HepG2 (cell line): Measurements from ENCODE around the gene TTC9. TPM values are rescaled to one million over a fixed set of nuclear protein-coding genes. Genes with fewer than 3 reads are reported as not detected.

Experiments used
- ATAC-seq: fragments of 200-7000 bp; cut with Tn5 transposase; 3 replicates; pipeline ENCODE4 v1.9.1; 2020; ENCODE audit warnings: mild to moderate bottlenecking, moderate library complexity
- BruUV-seq: library from RNA; stranded (reverse); fragments of 400-500 nt; replicated peaks from 2 replicates; lab custom pipeline; 2021; lab: Mats Ljungman, UMichigan
- CTCF ChIA-PET: fragments of 300-600 bp; formaldehyde crosslinking; extraction: SDS; loops from one replicate; lab custom pipeline; 2021; ENCODE audit warnings: low total read pairs, inconsistent platforms, low intra/inter-chr PET ratio; lab: Yijun Ruan, JAX
- POLR2A ChIA-PET: fragments of 350-600 bp; sonication (Branson Sonifier 250); formaldehyde crosslinking; loops from one replicate; lab custom pipeline; 2020; ENCODE audit warnings: antibody characterized with exemption, inconsistent platforms; lab: Yijun Ruan, JAX
- DNase-seq: peaks from one replicate; pipeline ENCODE4 v3.0.0-alpha.2; 2015; ENCODE audit warnings: low spot score
- FAIRE-seq: peaks from 3 replicates; lab custom pipeline; 2011; peaks lifted over from hg19 to GRCh38; lab: Jason Lieb, UNC
- H2AFZ ChIP-seq: one replicate; pipeline ENCODE4 v1.6.1; 2011; ENCODE audit warnings: low read length, inconsistent platforms
- H3K27ac ChIP-seq: fragments of 300-600 bp; 3 replicates; pipeline ENCODE4 v1.8.0; 2011; ENCODE audit warnings: mixed run types, mild to moderate bottlenecking, mixed read lengths, low read length, inconsistent platforms; ENCODE audit not compliant: insufficient read depth; ENCODE audit errors: extremely low read length
- H3K27me3 ChIP-seq, 2 experiments: fragments of 200-600 bp in 1 of 2; 2 replicates in 1 of 2; 3 replicates in 1 of 2; pipeline versions ENCODE4 v1.6.0 to v1.8.0; 2011; ENCODE audit warnings: low read length in 2 of 2, mild to moderate bottlenecking in 2 of 2, moderate library complexity in 2 of 2, inconsistent platforms in 1 of 2; ENCODE audit not compliant: insufficient read depth in 2 of 2, control insufficient read depth in 1 of 2
- H3K36me3 ChIP-seq, 2 experiments: fragments of 200-600 bp in 1 of 2; replicated peaks in 1 of 2; 2 replicates in 1 of 2; 3 replicates in 1 of 2; pipeline versions ENCODE4 v1.5.1 to v1.8.0; 2011; ENCODE audit warnings: low read length in 2 of 2, inconsistent platforms in 1 of 2; ENCODE audit not compliant: insufficient read depth in 2 of 2, control insufficient read depth in 1 of 2
- H3K4me1 ChIP-seq: 2 replicates; pipeline ENCODE4 v1.5.1; 2012; ENCODE audit warnings: low read length, inconsistent platforms; ENCODE audit not compliant: insufficient read depth
- H3K4me2 ChIP-seq: 2 replicates; pipeline ENCODE4 v1.6.0; 2011; ENCODE audit warnings: low read depth, low read length, inconsistent platforms
- H3K4me3 ChIP-seq, 3 experiments: fragments of 200-600 bp in 1 of 3; sonication (generic), shearing (Covaris generic) in 1 of 3; replicated peaks in 1 of 3; 2 replicates each; pipeline ENCODE4 v1.5.1; 2011 to 2016; ENCODE audit warnings: low read length in 3 of 3, inconsistent platforms in 2 of 3, low read depth in 2 of 3, mild to moderate bottlenecking in 2 of 3, control low read depth in 1 of 3, mixed read lengths in 1 of 3; ENCODE audit not compliant: insufficient read depth in 1 of 3
- H3K79me2 ChIP-seq: one replicate; pipeline ENCODE4 v1.6.1; 2011; ENCODE audit warnings: low read length, inconsistent platforms; ENCODE audit not compliant: insufficient read depth
- H3K9ac ChIP-seq: 2 replicates; pipeline ENCODE4 v1.6.0; 2011; ENCODE audit warnings: mild to moderate bottlenecking, low read depth, low read length, inconsistent platforms; ENCODE audit not compliant: insufficient read depth
- H3K9me3 ChIP-seq: 2 replicates; pipeline ENCODE4 v1.5.1; 2012; ENCODE audit warnings: mild to moderate bottlenecking, low read length
- H4K20me1 ChIP-seq: 2 replicates; pipeline ENCODE4 v1.6.0; 2011; ENCODE audit warnings: inconsistent platforms, mild to moderate bottlenecking, low read length, moderate library complexity; ENCODE audit not compliant: insufficient read depth
- ATF3 ChIP-seq: sonication (generic); formaldehyde crosslinking; IDR thresholded peaks from 2 replicates; pipeline ENCODE4 v1.4.0; 2020; ENCODE audit warnings: missing genetic modification reagents
- CBFB ChIP-seq: sonication (generic); formaldehyde crosslinking; IDR thresholded peaks from 2 replicates; pipeline ENCODE4 v1.4.0; 2020; ENCODE audit warnings: missing genetic modification reagents
- E2F2 ChIP-seq: sonication (generic); formaldehyde crosslinking; IDR thresholded peaks from 2 replicates; pipeline ENCODE4 v1.4.0; 2020; ENCODE audit warnings: missing genetic modification reagents, borderline replicate concordance
- GATA4 ChIP-seq: sonication (generic); IDR thresholded peaks from 2 replicates; pipeline ENCODE4 v1.6.1; 2016; ENCODE audit warnings: antibody characterized with exemption, low read depth, borderline replicate concordance
- HES4 ChIP-seq: sonication (generic); formaldehyde crosslinking; IDR thresholded peaks from 2 replicates; pipeline ENCODE4 v1.9.0; 2021; ENCODE audit warnings: mild to moderate bottlenecking, missing genetic modification reagents, borderline replicate concordance
- HNF4G ChIP-seq, 2 experiments: sonication (generic) in 1 of 2; formaldehyde crosslinking in 1 of 2; IDR thresholded peaks; 2 replicates each; pipeline versions ENCODE4 v1.4.0 to v1.6.1; 2011 to 2020; ENCODE audit warnings: borderline replicate concordance in 2 of 2, low read depth in 2 of 2, mild to moderate bottlenecking in 2 of 2, low read length in 1 of 2, missing genetic modification reagents in 1 of 2, moderate library complexity in 1 of 2
- HOXA3 ChIP-seq: sonication (generic); formaldehyde crosslinking; IDR thresholded peaks from 2 replicates; pipeline ENCODE4 v1.5.0; 2020; ENCODE audit warnings: missing genetic modification reagents
- HOXA5 ChIP-seq: sonication (generic); formaldehyde crosslinking; IDR thresholded peaks from 2 replicates; pipeline ENCODE4 v1.4.0; 2020; ENCODE audit warnings: missing genetic modification reagents
- PRPF4 ChIP-seq: fragments of 200-400 bp; formaldehyde crosslinking; IDR thresholded peaks from 2 replicates; pipeline ENCODE4 v1.6.1; 2016; ENCODE audit warnings: low read length, low read depth; ENCODE audit not compliant: poor library complexity, severe bottlenecking
- ZBTB20 ChIP-seq: sonication (generic); formaldehyde crosslinking; IDR thresholded peaks from 2 replicates; pipeline ENCODE4 v1.8.1; 2023; ENCODE audit warnings: missing genetic modification reagents, low read depth, mild to moderate bottlenecking, borderline replicate concordance
- ZNF180 ChIP-seq: sonication (generic); formaldehyde crosslinking; IDR thresholded peaks from 2 replicates; pipeline ENCODE4 v1.4.0; 2020; ENCODE audit warnings: low read depth, missing genetic modification reagents, borderline replicate concordance
- ZNF34 ChIP-seq: sonication (generic); formaldehyde crosslinking; IDR thresholded peaks from 2 replicates; pipeline ENCODE4 v1.4.0; 2020; ENCODE audit warnings: mild to moderate bottlenecking, missing genetic modification reagents, borderline replicate concordance
- ZNF510 ChIP-seq: sonication (generic); formaldehyde crosslinking; IDR thresholded peaks from 2 replicates; pipeline ENCODE4 v1.4.0; 2020; ENCODE audit warnings: low read depth, mild to moderate bottlenecking, missing genetic modification reagents
- ZNF547 ChIP-seq: sonication (generic); formaldehyde crosslinking; IDR thresholded peaks from 2 replicates; pipeline ENCODE4 v1.5.1; 2020; ENCODE audit warnings: mild to moderate bottlenecking, missing genetic modification reagents
- ZNF839 ChIP-seq: sonication (generic); formaldehyde crosslinking; IDR thresholded peaks from 2 replicates; pipeline ENCODE4 v1.4.0; 2020; ENCODE audit warnings: missing genetic modification reagents, mild to moderate bottlenecking, borderline replicate concordance
- WGBS: methylation state at CpG from one replicate; pipeline ENCODE4 v1.1.6; 2017; ENCODE audit warnings: low lambda C conversion rate; 5-methylcytosine and 5-hydroxymethylcytosine counted together
- in situ Hi-C: cut with HindIII; loops from 2 replicates; pipeline ENCODE4 v1.10.0; 2017; ENCODE audit warnings: low pct_unique_long_range_greater_than_20kb; ENCODE audit not compliant: extremely low pct_ligation_motif_present
- intact Hi-C: fragments of 100-400 bp; cut with micrococcal nuclease; formaldehyde crosslinking; loops from one replicate; pipeline ENCODE4 v1.10.0; 2022; ENCODE audit not compliant: unreplicated experiment
- polyA plus RNA-seq, 8 experiments: library from polyadenylated mRNA; depleted of rRNA in 3 of 8; stranded (reverse) in 7 of 8; unstranded in 1 of 8; fragments of >200 nt; fragmentation: Illumina TruSeq in 4 of 8; extraction: Trizol in 4 of 8; gene quantifications; 2 replicates each; pipeline versions ENCODE4 v1.2.1 to v1.2.3, GENCODE V29; 2011 to 2016; ENCODE audit warnings: low read depth in 4 of 8, missing spikeins in 1 of 8, mixed read lengths in 1 of 8; ENCODE audit not compliant: insufficient read depth in 1 of 8
- small RNA-seq, 3 experiments: library from RNA; depleted of rRNA; stranded (forward); fragments of <200 nt; gene quantifications; one replicate each; pipeline ENCODE3, GENCODE V24; 2012; ENCODE audit warnings: low read depth in 2 of 3, low replicate concordance in 1 of 3; ENCODE audit not compliant: insufficient read length in 3 of 3, insufficient read depth in 2 of 3
- total RNA-seq, 5 experiments: library from RNA; depleted of rRNA; stranded (reverse); fragments of >200 nt; fragmentation: Illumina TruSeq; extraction: Trizol; gene quantifications; 2 replicates each; pipeline ENCODE4 v1.2.3, GENCODE V29; 2016; ENCODE audit warnings: low read depth in 1 of 5

TTC9 gene
- total and polyA plus RNA-seq, 2 of the 13 experiments (the other 11 are each of a cell fraction or from before 2014, with no cell fraction given) = 0.13 to 0.30 TPM

- DNase-seq (no peak), ATAC-seq (no peak), FAIRE-seq (no peak)
- no peak overlapping the region for H3K9ac ChIP-seq
- no peak overlapping the region for H3K4me3 ChIP-seq
- 66% methylated on average over 6 of the region's 6 CpGs for WGBS
- H3K4me2 ChIP-seq = no peak overlapping the region
- H3K79me2 ChIP-seq = no peaks in the 10 kb centered on the region
- CTCF ChIA-PET = no interaction called here
- no peaks in the 10 kb centered on the region for H4K20me1 ChIP-seq
- H3K36me3 ChIP-seq = peaks cover 0 to 3% of the 10 kb centered on the region in 2 experiments; a peak in 3 of 5 replicates
- POLR2A ChIA-PET = no interaction called here
- intact Hi-C loops (no loop called here), in situ Hi-C loops (no loop called here)
- no peak overlapping the region for H2AFZ ChIP-seq
- no peaks in the 10 kb centered on the region for H3K9me3 ChIP-seq
- no TSS peak for BruUV-seq
- H3K27ac ChIP-seq = no peak overlapping the region
- H3K27me3 ChIP-seq = no peaks in the 10 kb centered on the region
- peaks cover 37% of the 10 kb centered on the region for H3K4me1 ChIP-seq
- TF ChIP-seq ZNF547 (CRISPR knock-in tag) = no peak
- TF ChIP-seq ZNF510 (CRISPR knock-in tag) = no peak
- TF ChIP-seq ZNF839 = no peak
- TF ChIP-seq CBFB = no peak
- no peak for TF ChIP-seq ZBTB20 (CRISPR knock-in tag)
- TF ChIP-seq E2F2 (CRISPR knock-in tag) = no peak
- TF ChIP-seq ATF3 (CRISPR knock-in tag) = no peak
- no peak for TF ChIP-seq ZNF34 (CRISPR knock-in tag)
- TF ChIP-seq GATA4 = no peak
- TF ChIP-seq HNF4G (IDR thresholded peaks at IDR 0.05; ENCODE audit: borderline replicate concordance, low read depth, low read length) = no peak
- no peak for TF ChIP-seq HNF4G (CRISPR knock-in tag; IDR thresholded peaks at IDR 0.05; ENCODE audit: borderline replicate concordance, low read depth)
- TF ChIP-seq HES4 (CRISPR knock-in tag) = no peak
- no peak for TF ChIP-seq HOXA3
- TF ChIP-seq PRPF4 = no peak
- TF ChIP-seq ZNF180 (CRISPR knock-in tag) = no peak
- TF ChIP-seq HOXA5 (CRISPR knock-in tag) = no peak
Measured at GRCh38 chr14:70724944-70725343, 83.2 kb downstream of the TTC9 start.

Small RNAs within 50 kb of the gene (small RNA-seq; reads per million reads assigned to genes)
- 0 reads per million in 3 experiments for gene RN7SL77P

Other genes starting within 250 kb of the TTC9 start
- gene SYNJ2BP, start 224.8 kb upstream of the TTC9 start, total RNA-seq (2016; rRNA removed; fragmentation: Illumina TruSeq; extraction: Trizol) = 28.6 and 43.9 TPM in 2 replicates
- 17.0 and 18.1 TPM in 2 replicates for gene SYNJ2BP, start 224.8 kb upstream of the TTC9 start, polyA plus RNA-seq (2011; rRNA removed)
- gene ADAM21, start 189.7 kb upstream of the TTC9 start, total RNA-seq (2016; rRNA removed; fragmentation: Illumina TruSeq; extraction: Trizol) = 0.07 TPM in 1 of 2 replicates, not detected in the other
- 0.03 and 0.07 TPM in 2 replicates for gene ADAM21, start 189.7 kb upstream of the TTC9 start, polyA plus RNA-seq (2011; rRNA removed)
- gene ADAM20, start 106.9 kb upstream of the TTC9 start, total RNA-seq (2016; rRNA removed; fragmentation: Illumina TruSeq; extraction: Trizol) = 0.18 TPM in 1 of 2 replicates, not detected in the other
- gene ADAM20, start 106.9 kb upstream of the TTC9 start, polyA plus RNA-seq (2011; rRNA removed) = 0.08 and 0.09 TPM in 2 replicates
- gene MED6, start 41.3 kb upstream of the TTC9 start, total RNA-seq (2016; rRNA removed; fragmentation: Illumina TruSeq; extraction: Trizol) = 47.8 and 64.0 TPM in 2 replicates
- 38.1 and 44.8 TPM in 2 replicates for gene MED6, start 41.3 kb upstream of the TTC9 start, polyA plus RNA-seq (2011; rRNA removed)
- 3.5 and 4.5 TPM in 2 replicates for gene MAP3K9, start 167.6 kb downstream of the TTC9 start, total RNA-seq (2016; rRNA removed; fragmentation: Illumina TruSeq; extraction: Trizol)
- gene MAP3K9, start 167.6 kb downstream of the TTC9 start, polyA plus RNA-seq (2011; rRNA removed) = 4.3 and 4.7 TPM in 2 replicates